ENCODE results near the gene HFM1. TPM values are rescaled to one million over a fixed set of nuclear protein-coding genes. Genes with fewer than 3 reads are reported as not detected.

The HFM1 gene
- total and polyA plus RNA-seq, 9 donors, result 2.9 to 17.2 (median 7.8) TPM

GRCh38 chr1:91226741-91227140, 177.9 kb downstream of the HFM1 start:
- H3K27ac ChIP-seq, result no peak overlapping the region
- H3K36me3 ChIP-seq, result no peaks in the 10 kb centered on the region
- WGBS, 3 donors, result 88 to 90% (median 89%) methylated on average over 7 of the region's 7 CpGs
- no peaks in the 10 kb centered on the region for H3K9me3 ChIP-seq
- TF ChIP-seq CTCF (IDR thresholded peaks at IDR 0.05) (no peak), POLR2A (IDR thresholded peaks at IDR 0.05) (no peak), EP300 (IDR thresholded peaks at IDR 0.05) (no peak)
- no peak for DNase-seq
- no peaks in the 10 kb centered on the region for H3K27me3 ChIP-seq
- intact Hi-C loops (cut with DNase I), result no loop called here
- no peaks in the 10 kb centered on the region for H3K4me1 ChIP-seq (ENCODE audit: insufficient read depth)
- no peak overlapping the region for H3K4me3 ChIP-seq

GRCh38 chr1:91224878-91225277, 179.8 kb downstream of the HFM1 start:
- 82 to 85% (median 84%) methylated on average over 4 of the region's 4 CpGs for WGBS, 3 donors
- no peak overlapping the region for H3K27ac ChIP-seq
- no peak overlapping the region for H3K4me3 ChIP-seq
- no peaks in the 10 kb centered on the region for H3K27me3 ChIP-seq
- H3K9me3 ChIP-seq, result no peaks in the 10 kb centered on the region
- no peaks in the 10 kb centered on the region for H3K4me1 ChIP-seq (ENCODE audit: insufficient read depth)
- no peak for DNase-seq
- intact Hi-C loops (cut with DNase I), result no loop called here
- no peak for TF ChIP-seq EP300 (IDR thresholded peaks at IDR 0.05)
- no peak for TF ChIP-seq CTCF (IDR thresholded peaks at IDR 0.05)
- TF ChIP-seq POLR2A (IDR thresholded peaks at IDR 0.05), result no peak
- no peaks in the 10 kb centered on the region for H3K36me3 ChIP-seq

GRCh38 chr1:91221017-91221416, 183.6 kb downstream of the HFM1 start:
- Histone ChIP-seq H3K4me1 (ENCODE audit: insufficient read depth) (no peaks in the 10 kb centered on the region), H3K4me3 (no peak overlapping the region), H3K9me3 (no peaks in the 10 kb centered on the region), H3K27ac (no peak overlapping the region), H3K36me3 (no peaks in the 10 kb centered on the region), H3K27me3 (no peaks in the 10 kb centered on the region)
- WGBS, 3 donors, result 90 to 94% (median 93%) methylated on average over 4 of the region's 4 CpGs
- TF ChIP-seq CTCF (IDR thresholded peaks at IDR 0.05) (no peak), POLR2A (IDR thresholded peaks at IDR 0.05) (no peak), EP300 (IDR thresholded peaks at IDR 0.05) (no peak)
- intact Hi-C loops (cut with DNase I), result no loop called here
- no peak for DNase-seq

- H3K27ac ChIP-seq, result no peak overlapping the region
- H3K4me1 ChIP-seq (ENCODE audit: insufficient read depth), result no peaks in the 10 kb centered on the region
- no peak overlapping the region for H3K4me3 ChIP-seq
- TF ChIP-seq CTCF (IDR thresholded peaks at IDR 0.05) (no peak), EP300 (IDR thresholded peaks at IDR 0.05) (no peak), POLR2A (IDR thresholded peaks at IDR 0.05) (no peak)
- no peaks in the 10 kb centered on the region for H3K36me3 ChIP-seq
- intact Hi-C loops (cut with DNase I), result no loop called here
- H3K9me3 ChIP-seq, result no peaks in the 10 kb centered on the region
- no peaks in the 10 kb centered on the region for H3K27me3 ChIP-seq
- WGBS, 3 donors, result 83 to 90% (median 87%) methylated on average over 8 of the region's 8 CpGs
- no peak for DNase-seq
Observed at GRCh38 chr1:91217911-91218310, 186.7 kb downstream of the HFM1 start.

Small RNAs within 50 kb of the gene (small RNA-seq; reads per million reads assigned to genes)
- gene RF00019, result not detected

Other genes with a start within 250 kb of the HFM1 start
- 1 to 10 TPM; 1.2 to 5.5 (median 2.9) TPM for gene CDC7, start 96.0 kb upstream of the HFM1 start, total RNA-seq
- 1 to 10 TPM; 1.4 to 4.9 TPM for gene CDC7, start 96.0 kb upstream of the HFM1 start, polyA plus RNA-seq